NT2/D1 (cell line): ENCODE measurements around the gene PHKA1.

Experiments used
- DNase-seq: peaks from one replicate; pipeline ENCODE4 v3.0.0-alpha.2; 2011; ENCODE audit warnings: low read depth, low spot score
- H3K27me3 ChIP-seq: 2 replicates; pipeline ENCODE4 v1.6.0; 2011; ENCODE audit warnings: mild to moderate bottlenecking; ENCODE audit not compliant: insufficient read length, insufficient read depth
- H3K36me3 ChIP-seq: 2 replicates; pipeline ENCODE4 v1.6.1; 2011; ENCODE audit warnings: mild to moderate bottlenecking, low read length, mixed read lengths; ENCODE audit not compliant: insufficient read depth, insufficient read length
- H3K4me1 ChIP-seq: 2 replicates; pipeline ENCODE4 v1.5.1; 2011; ENCODE audit not compliant: insufficient read depth, insufficient read length
- H3K4me3 ChIP-seq: 2 replicates; pipeline ENCODE4 v1.5.1; 2011; ENCODE audit warnings: low read depth; ENCODE audit not compliant: insufficient read length
- H3K9ac ChIP-seq: 2 replicates; pipeline ENCODE4 v1.6.0; 2011; ENCODE audit warnings: low read depth; ENCODE audit not compliant: insufficient read length
- H3K9me3 ChIP-seq: 2 replicates; pipeline ENCODE4 v1.5.1; 2011; ENCODE audit warnings: mild to moderate bottlenecking, low read length; ENCODE audit not compliant: insufficient read depth
- SUZ12 ChIP-seq: IDR thresholded peaks from 2 replicates; pipeline ENCODE4 v1.6.1; 2011; ENCODE audit not compliant: insufficient read length, insufficient read depth; ENCODE audit errors: extremely low read depth
- YY1 ChIP-seq: IDR thresholded peaks from 2 replicates; pipeline ENCODE4 v1.6.1; 2011; ENCODE audit not compliant: insufficient read length, insufficient read depth
- ZNF274 ChIP-seq: IDR thresholded peaks from 2 replicates; pipeline ENCODE4 v1.6.1; 2011; ENCODE audit warnings: mild to moderate bottlenecking, low read depth, low read length

Gene PHKA1

DNA sequence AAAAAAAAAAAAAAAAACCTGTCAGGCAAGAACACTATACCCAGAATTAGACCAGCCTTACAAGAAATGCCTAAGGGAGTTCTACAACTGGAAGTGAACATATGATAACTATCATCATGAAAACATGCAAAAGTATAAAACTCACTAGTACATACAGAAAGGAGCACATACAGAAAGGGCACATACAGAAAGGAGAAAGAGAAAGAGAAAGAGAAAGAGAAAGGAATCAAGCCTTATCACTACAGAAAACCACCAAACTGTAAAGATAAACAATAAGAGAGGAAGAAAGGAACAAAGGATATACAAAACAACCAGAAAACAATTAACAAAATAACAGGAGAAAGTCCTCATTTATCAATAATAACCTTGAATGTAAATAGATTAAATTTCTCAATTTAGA lies 50.4 kb downstream of the PHKA1 start:
- no peaks in the 10 kb centered on the region for H3K27me3 ChIP-seq
- H3K36me3 ChIP-seq, result no peaks in the 10 kb centered on the region
- no peaks in the 10 kb centered on the region for H3K9me3 ChIP-seq
- no peak for DNase-seq
- no peak overlapping the region for H3K9ac ChIP-seq
- TF ChIP-seq YY1, result no peak
- no peak for TF ChIP-seq ZNF274
- no peak for TF ChIP-seq SUZ12
- no peaks in the 10 kb centered on the region for H3K4me1 ChIP-seq
- no peak overlapping the region for H3K4me3 ChIP-seq

DNA sequence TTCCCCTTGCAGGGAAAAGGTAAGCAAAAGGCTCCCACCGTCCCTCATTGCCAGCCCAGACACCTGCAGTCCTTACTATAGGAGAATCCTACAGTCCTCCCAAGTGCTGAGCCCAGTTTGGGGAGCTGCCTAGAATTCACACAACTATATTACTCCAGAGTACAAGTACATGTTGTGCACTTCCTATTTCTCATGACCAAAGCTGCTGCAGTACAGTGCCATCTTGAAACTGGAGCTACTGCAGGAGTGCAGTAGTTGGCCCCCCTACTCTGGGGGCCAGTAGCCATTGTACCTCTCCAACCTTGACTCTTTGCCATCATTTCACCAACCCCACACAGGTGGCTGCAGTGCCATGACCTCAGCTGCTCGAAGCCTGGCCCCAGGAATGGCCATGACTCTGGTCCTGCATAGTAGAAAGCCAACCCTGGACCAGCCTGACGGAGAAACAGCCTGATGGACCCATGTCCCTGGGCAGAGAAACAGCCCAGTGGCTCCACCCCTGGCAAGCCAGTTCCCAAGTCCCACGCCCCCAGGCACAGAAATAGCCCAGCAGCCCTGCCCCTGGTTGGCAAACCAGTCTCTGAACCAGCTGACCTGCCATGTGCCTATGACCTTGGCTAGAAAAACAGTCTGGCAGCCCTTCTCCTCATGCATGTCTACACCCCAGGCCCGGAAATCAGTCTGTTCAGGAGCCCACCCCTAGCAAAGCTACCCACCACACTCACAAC lies 51.9 kb downstream of the PHKA1 start:
- TF ChIP-seq SUZ12 (no peak), YY1 (no peak), ZNF274 (no peak)
- Histone ChIP-seq H3K4me1 (no peaks in the 10 kb centered on the region), H3K27me3 (no peaks in the 10 kb centered on the region), H3K4me3 (no peak overlapping the region), H3K9me3 (no peaks in the 10 kb centered on the region), H3K36me3 (no peaks in the 10 kb centered on the region), H3K9ac (no peak overlapping the region)
- DNase-seq, result no peak

DNA sequence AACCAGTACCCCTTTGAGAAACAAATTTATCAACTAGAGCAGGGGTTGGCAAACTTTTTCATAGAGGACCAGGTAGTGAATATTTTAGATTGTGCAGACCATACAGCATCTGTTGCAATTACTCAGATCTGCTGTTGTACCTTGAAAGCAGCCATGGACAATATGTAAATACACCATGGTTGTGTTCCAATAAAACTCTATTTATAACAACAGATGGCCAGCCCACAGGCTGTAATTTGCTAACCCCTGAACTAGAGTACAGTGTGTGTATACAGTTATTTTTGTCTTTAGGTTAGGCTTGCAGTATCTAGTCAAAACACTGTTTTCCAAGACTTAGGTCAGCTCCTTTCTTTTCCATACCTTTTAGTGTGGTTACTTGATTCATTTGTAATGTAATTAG lies 54.4 kb downstream of the PHKA1 start:
- Histone ChIP-seq H3K9me3 (no peaks in the 10 kb centered on the region), H3K4me3 (no peak overlapping the region), H3K36me3 (peaks cover 3% of the 10 kb centered on the region), H3K9ac (no peak overlapping the region), H3K27me3 (no peaks in the 10 kb centered on the region), H3K4me1 (no peaks in the 10 kb centered on the region)
- TF ChIP-seq ZNF274 (no peak), SUZ12 (no peak), YY1 (no peak)
- DNase-seq, result no peak

DNA sequence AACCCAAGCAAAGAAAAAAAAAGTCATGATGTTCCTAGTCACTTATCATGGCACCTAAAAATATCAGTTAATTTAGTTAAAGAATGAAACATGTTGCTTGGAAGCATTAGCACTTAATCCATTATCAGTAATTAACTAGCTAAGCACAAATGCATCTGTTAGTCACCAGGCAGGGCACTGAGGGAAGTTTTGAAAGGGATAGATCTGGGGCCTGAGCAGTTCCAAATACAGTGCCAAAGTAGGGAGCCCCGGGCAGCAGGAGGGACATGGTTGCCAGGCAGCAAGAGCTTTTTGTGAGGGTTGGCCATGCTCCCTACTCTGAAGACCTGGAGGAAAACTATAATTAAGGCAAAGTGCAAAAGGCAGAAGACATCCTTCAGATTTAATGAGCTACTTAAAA lies 62.0 kb downstream of the PHKA1 start:
- Histone ChIP-seq H3K9me3 (no peaks in the 10 kb centered on the region), H3K4me1 (no peaks in the 10 kb centered on the region), H3K9ac (no peak overlapping the region), H3K4me3 (no peak overlapping the region), H3K36me3 (peaks cover 21% of the 10 kb centered on the region), H3K27me3 (no peaks in the 10 kb centered on the region)
- DNase-seq, result no peak
- TF ChIP-seq YY1 (no peak), ZNF274 (no peak), SUZ12 (no peak)

DNA sequence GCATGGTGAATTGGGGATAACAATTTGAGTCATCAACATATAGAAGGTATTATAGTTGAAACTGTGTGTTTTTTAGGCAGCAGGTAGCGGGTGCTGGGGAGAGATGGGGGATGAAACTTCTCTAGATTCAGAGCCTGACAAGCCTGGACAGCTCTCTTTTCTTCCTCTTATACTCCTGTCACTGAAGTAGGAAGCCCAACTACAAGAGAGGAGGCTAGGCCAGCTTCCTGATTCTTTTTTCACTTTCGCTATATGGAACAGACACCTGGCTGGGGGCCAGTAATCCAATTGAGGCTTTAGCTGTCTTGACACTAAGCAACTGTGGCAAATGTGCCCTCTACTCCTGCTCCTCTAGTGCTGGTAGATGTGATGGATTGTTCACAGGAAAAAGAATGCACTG lies 69.2 kb downstream of the PHKA1 start:
- no peak for DNase-seq
- H3K4me3 ChIP-seq, result no peak overlapping the region
- TF ChIP-seq ZNF274 (no peak), YY1 (no peak), SUZ12 (no peak)

DNA sequence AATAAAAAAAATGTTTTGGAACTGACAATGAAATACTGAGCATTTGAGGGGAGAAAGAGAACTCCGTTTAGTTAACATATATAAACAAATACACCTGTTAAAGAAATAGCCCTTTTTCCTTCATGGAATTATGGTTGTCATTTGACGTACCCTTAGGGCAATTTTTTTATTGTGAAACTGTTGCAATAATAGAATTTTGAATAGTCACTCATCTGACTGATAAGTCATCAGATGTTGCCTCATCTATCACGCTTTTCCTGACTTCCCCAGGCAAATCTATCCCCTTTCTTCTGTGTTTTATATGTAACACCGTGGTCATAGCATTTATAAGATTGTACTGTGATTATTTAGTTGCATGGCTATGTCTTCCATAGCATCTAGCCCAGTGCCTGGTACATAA lies 72.5 kb downstream of the PHKA1 start:
- H3K4me3 ChIP-seq, result no peak overlapping the region
- no peaks in the 10 kb centered on the region for H3K9me3 ChIP-seq
- TF ChIP-seq SUZ12, result no peak
- DNase-seq, result no peak
- no peaks in the 10 kb centered on the region for H3K36me3 ChIP-seq
- no peaks in the 10 kb centered on the region for H3K4me1 ChIP-seq
- no peak overlapping the region for H3K9ac ChIP-seq
- no peaks in the 10 kb centered on the region for H3K27me3 ChIP-seq

More for the DNA sequence above, 69.2 kb downstream of the PHKA1 start:
- Histone ChIP-seq H3K36me3 (peaks cover 4% of the 10 kb centered on the region), H3K27me3 (no peaks in the 10 kb centered on the region), H3K4me1 (no peaks in the 10 kb centered on the region), H3K9me3 (no peaks in the 10 kb centered on the region), H3K9ac (no peak overlapping the region)

DNA sequence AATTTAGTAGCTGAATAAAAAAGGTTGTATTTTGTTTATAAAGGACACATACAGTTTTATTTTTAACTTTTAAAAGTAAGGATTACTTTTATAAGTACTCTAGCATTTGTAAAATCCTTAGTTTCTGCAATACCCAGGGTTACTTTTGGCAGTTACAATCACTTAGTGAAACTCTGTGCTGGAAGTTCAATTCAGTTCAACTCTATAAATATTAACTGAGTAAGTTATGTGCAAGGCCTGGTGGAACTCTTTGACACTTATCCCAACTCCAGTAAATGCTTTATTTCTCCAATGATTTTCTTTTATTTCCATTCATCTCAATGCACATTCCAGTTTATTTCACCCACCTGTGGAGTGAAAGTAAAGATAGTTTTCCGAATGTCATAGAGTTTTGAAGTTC lies 78.2 kb downstream of the PHKA1 start:
- Histone ChIP-seq H3K27me3 (no peaks in the 10 kb centered on the region), H3K4me3 (no peak overlapping the region), H3K9me3 (no peaks in the 10 kb centered on the region), H3K4me1 (no peaks in the 10 kb centered on the region), H3K9ac (no peak overlapping the region), H3K36me3 (peaks cover 3% of the 10 kb centered on the region)
- TF ChIP-seq ZNF274 (no peak), YY1 (no peak), SUZ12 (no peak)
- no peak for DNase-seq
